Left lung (tissue), 10 donors: ENCODE measurements around the gene SYDE2. TPM values are rescaled to one million over a fixed set of nuclear protein-coding genes. Genes with fewer than 3 reads are reported as not detected.

ENCODE experiments used
- ATAC-seq: fragments of 200-7000 bp; cut with Tn5 transposase; one replicate; pipeline ENCODE4 v1.9.1; 2020; ENCODE audit warnings: moderate library complexity
- DNase-seq, 4 donors: peaks; one replicate each; pipeline ENCODE4 v3.0.0-alpha.2; 2013 to 2020
- H3K27ac ChIP-seq, 2 donors: fragments of 200-600 bp; sonication (generic) in 1 of 2; one replicate each; pipeline versions ENCODE4 v1.5.0 to v1.8.0; 2020 to 2021
- H3K27me3 ChIP-seq, 2 donors: fragments of 200-600 bp; sonication (generic) in 1 of 2; one replicate each; pipeline versions ENCODE4 v1.5.0 to v1.8.0; 2020 to 2021
- H3K36me3 ChIP-seq, 2 donors: fragments of 200-600 bp; sonication (generic) in 1 of 2; one replicate each; pipeline versions ENCODE4 v1.5.0 to v1.8.0; 2020 to 2021
- H3K4me1 ChIP-seq, 2 donors: fragments of 200-600 bp; one replicate each; pipeline ENCODE4 v1.8.0; 2021
- H3K4me3 ChIP-seq, 2 donors: fragments of 200-600 bp; sonication (generic) in 1 of 2; one replicate each; pipeline versions ENCODE4 v1.5.0 to v1.8.0; 2020 to 2021; ENCODE audit warnings: mild to moderate bottlenecking in 1 of 2
- H3K9me3 ChIP-seq, 2 donors: fragments of 200-600 bp; sonication (generic) in 1 of 2; one replicate each; pipeline versions ENCODE4 v1.5.0 to v1.8.0; 2020 to 2021
- CTCF ChIP-seq, 2 donors: fragments of 200-600 bp; sonication (generic) in 1 of 2; IDR thresholded peaks; one replicate each; pipeline versions ENCODE4 v1.5.0 to v1.8.0; 2021; ENCODE audit warnings: antibody characterized with exemption in 2 of 2
- intact Hi-C, 2 donors: fragments of 100-400 bp; cut with DNase I; formaldehyde crosslinking; loops; one replicate each; pipeline versions ENCODE4 v1.11.2 to v1.14.2; 2022
- polyA plus RNA-seq, 6 donors: library from polyadenylated mRNA; unstranded; fragments of 120-200 nt; gene quantifications; one replicate each; pipeline ENCODE4 v1.2.1, GENCODE V29; 2013; ENCODE audit not compliant: insufficient read length in 6 of 6
- total RNA-seq, 2 donors: library from RNA; stranded (reverse); fragmentation: NEBNext Ultra II Directional; extraction: Animal tissue kit (Norgen Biotek cat#: 25700); gene quantifications; one replicate each; pipeline ENCODE4 v1.2.1, GENCODE V29; 2021
- donor health status: DM: no; HTN: yes; CAD: no.
- donor health status: DM: no; HTN: no; CAD: no.

The SYDE2 gene
- total and polyA plus RNA-seq, 8 donors: 11.1 to 18.2 (median 14.2) TPM

- H3K27me3 ChIP-seq: no peaks in the 10 kb centered on the region
- H3K4me3 ChIP-seq: no peak overlapping the region
- ATAC-seq (no peak), DNase-seq (no peak)
- H3K27ac ChIP-seq: no peak overlapping the region
- intact Hi-C loops: no loop called here
- no peak for TF ChIP-seq CTCF (IDR thresholded peaks at IDR 0.05)
- no peaks in the 10 kb centered on the region for H3K9me3 ChIP-seq
- H3K36me3 ChIP-seq: no peaks in the 10 kb centered on the region
- no peaks in the 10 kb centered on the region for H3K4me1 ChIP-seq
Measured at GRCh38 chr1:85174503-85174902, 26.3 kb downstream of the SYDE2 start.

- peak; percentile 99 for ATAC-seq
- H3K36me3 ChIP-seq: no peaks in the 10 kb centered on the region
- no peak overlapping the region for H3K4me3 ChIP-seq
- H3K4me1 ChIP-seq: no peaks in the 10 kb centered on the region
- intact Hi-C loops: no loop called here
- DNase-seq: no peak
- H3K27me3 ChIP-seq: no peaks in the 10 kb centered on the region
- no peak for TF ChIP-seq CTCF (IDR thresholded peaks at IDR 0.05)
- H3K9me3 ChIP-seq: no peaks in the 10 kb centered on the region
- no peak overlapping the region for H3K27ac ChIP-seq
Measured at GRCh38 chr1:85172684-85173337, 28.0 kb downstream of the SYDE2 start.

- intact Hi-C loops: no loop called here
- Histone ChIP-seq H3K27ac (no peak overlapping the region), H3K27me3 (no peaks in the 10 kb centered on the region), H3K4me1 (no peaks in the 10 kb centered on the region), H3K36me3 (no peaks in the 10 kb centered on the region), H3K9me3 (no peaks in the 10 kb centered on the region), H3K4me3 (no peak overlapping the region)
- no peak for DNase-seq
- no peak for TF ChIP-seq CTCF (IDR thresholded peaks at IDR 0.05)
- ATAC-seq: no peak
Measured at GRCh38 chr1:85171721-85172120, 29.1 kb downstream of the SYDE2 start.

- ATAC-seq: no peak
Measured at GRCh38 chr1:85168884-85169283, 31.9 kb downstream of the SYDE2 start.

GRCh38 chr1:85166351-85166750 is 34.5 kb downstream of the SYDE2 start:
- H3K27me3 ChIP-seq: no peaks in the 10 kb centered on the region
- H3K27ac ChIP-seq: no peak overlapping the region
- no peaks in the 10 kb centered on the region for H3K4me1 ChIP-seq
- no peak for ATAC-seq
- no peak overlapping the region for H3K4me3 ChIP-seq
- H3K9me3 ChIP-seq: no peaks in the 10 kb centered on the region
- peak in 2 of 4 donors; percentile 54 to 55 for DNase-seq
- TF ChIP-seq CTCF (IDR thresholded peaks at IDR 0.05): no peak
- intact Hi-C loops: no loop called here
- H3K36me3 ChIP-seq: no peaks in the 10 kb centered on the region

More at GRCh38 chr1:85168884-85169283, 31.9 kb downstream of the SYDE2 start:
- Histone ChIP-seq H3K9me3 (no peaks in the 10 kb centered on the region), H3K27ac (no peak overlapping the region), H3K36me3 (no peaks in the 10 kb centered on the region), H3K4me3 (no peak overlapping the region), H3K4me1 (no peaks in the 10 kb centered on the region), H3K27me3 (no peaks in the 10 kb centered on the region)
- TF ChIP-seq CTCF (IDR thresholded peaks at IDR 0.05): no peak
- intact Hi-C loops: no loop called here
- DNase-seq: no peak
